HCT116 (cell line): Measurements from ENCODE around the gene BBLN. TPM values are rescaled to one million over a fixed set of nuclear protein-coding genes. Genes with fewer than 3 reads are reported as not detected.

Experiments
- ATAC-seq: fragments of 200-7000 bp; cut with Tn5 transposase; 2 replicates; pipeline ENCODE4 v1.9.1; 2020; ENCODE audit warnings: mild to moderate bottlenecking, moderate library complexity
- BruUV-seq: library from RNA; stranded (reverse); fragments of 400-500 nt; replicated peaks from 2 replicates; lab custom pipeline; 2021; lab: Mats Ljungman, UMichigan
- CTCF ChIA-PET: fragments of 300-600 bp; sonication (Branson Sonifier 250); formaldehyde crosslinking; loops from one replicate; lab custom pipeline; 2021; ENCODE audit warnings: antibody characterized with exemption; lab: Charles Lee
- POLR2A ChIA-PET: fragments of 300-600, 350-600 bp; sonication (Branson Sonifier 250); formaldehyde crosslinking; loops from one replicate; lab custom pipeline; 2021; ENCODE audit warnings: antibody characterized with exemption; lab: Charles Lee
- RAD21 ChIA-PET, 2 experiments: fragments of 300-600 bp; sonication (Branson Sonifier 250); formaldehyde crosslinking; loops; one replicate each; lab custom pipeline; 2023; ENCODE audit warnings: low total read pairs in 2 of 2; ENCODE audit not compliant: uncharacterized antibody in 2 of 2, unreplicated experiment in 2 of 2, low non-redundant PET in 1 of 2; lab: Charles Lee
- DNase-seq: peaks from one replicate; pipeline ENCODE4 v3.0.0-alpha.2; 2010; ENCODE audit warnings: low read depth, low spot score
- H2AFZ ChIP-seq: fragments of 200-600 bp; shearing (Covaris generic), sonication (generic); 2 replicates; pipeline ENCODE4 v1.6.1; 2017; ENCODE audit warnings: low read depth, mixed run types, mixed read lengths, antibody characterized with exemption, low read length; ENCODE audit not compliant: poor library complexity, severe bottlenecking
- H3K27ac ChIP-seq: 2 replicates; pipeline ENCODE4 v1.5.1; 2012; ENCODE audit warnings: low read depth, low read length
- H3K27me3 ChIP-seq: fragments of 200-600 bp; sonication (generic); 2 replicates; pipeline ENCODE4 v1.6.1; 2016; ENCODE audit warnings: mixed run types, low read length, mixed read lengths; ENCODE audit not compliant: insufficient read depth
- H3K36me3 ChIP-seq, 2 experiments: fragments of 200-500 bp in 1 of 2; fragments of 200-600 bp in 1 of 2; sonication (Bioruptor generic) in 1 of 2; sonication (generic) in 1 of 2; 2 replicates each; pipeline versions ENCODE4 v1.5.1 to v1.6.1; 2014 to 2016; ENCODE audit warnings: low read length in 2 of 2, inconsistent platforms in 1 of 2, mixed read lengths in 1 of 2, mixed run types in 1 of 2; ENCODE audit not compliant: insufficient read depth in 2 of 2, control insufficient read depth in 1 of 2
- H3K4me1 ChIP-seq, 2 experiments: fragments of 200-600 bp in 1 of 2; sonication (generic) in 1 of 2; 2 replicates each; pipeline versions ENCODE4 v1.5.1 to v1.6.1; 2012 to 2017; ENCODE audit warnings: low read length in 2 of 2, inconsistent platforms in 1 of 2, mild to moderate bottlenecking in 1 of 2, mixed read lengths in 1 of 2, mixed run types in 1 of 2, moderate library complexity in 1 of 2; ENCODE audit not compliant: insufficient read depth in 2 of 2, control insufficient read depth in 1 of 2
- H3K4me2 ChIP-seq: fragments of 200-600 bp; sonication (generic); 2 replicates; pipeline ENCODE4 v1.6.1; 2017; ENCODE audit warnings: mixed run types, low read length, mixed read lengths
- H3K4me3 ChIP-seq, 2 experiments: fragments of 200-600 bp in 1 of 2; sonication (generic) in 1 of 2; replicated peaks in 1 of 2; 2 replicates each; pipeline ENCODE4 v1.5.1; 2011 to 2016; ENCODE audit warnings: low read length in 2 of 2, control low read depth in 1 of 2, low read depth in 1 of 2, mild to moderate bottlenecking in 1 of 2, mixed read lengths in 1 of 2, mixed run types in 1 of 2
- H3K79me2 ChIP-seq: fragments of 200-600 bp; sonication (generic); 2 replicates; pipeline ENCODE4 v1.6.1; 2017; ENCODE audit warnings: mild to moderate bottlenecking, mixed run types, low read length, moderate library complexity, mixed read lengths; ENCODE audit not compliant: insufficient read depth
- H3K9ac ChIP-seq: fragments of 200-600 bp; sonication (generic); 2 replicates; pipeline ENCODE4 v1.6.1; 2016; ENCODE audit warnings: low read length, mixed read lengths
- H3K9me2 ChIP-seq: fragments of 200-600 bp; sonication (generic), shearing (Covaris generic); 2 replicates; pipeline ENCODE4 v1.6.1; 2017; ENCODE audit warnings: mixed run types, mild to moderate bottlenecking, moderate library complexity; ENCODE audit not compliant: insufficient read depth
- H3K9me3 ChIP-seq, 2 experiments: fragments of 200-500 bp in 1 of 2; fragments of 200-600 bp in 1 of 2; sonication (Bioruptor generic) in 1 of 2; sonication (generic) in 1 of 2; 2 replicates each; pipeline ENCODE4 v1.6.1; 2014 to 2017; ENCODE audit warnings: low read length in 2 of 2, mixed read lengths in 2 of 2, inconsistent platforms in 1 of 2, low read depth in 1 of 2, mild to moderate bottlenecking in 1 of 2, mixed run types in 1 of 2, moderate library complexity in 1 of 2; ENCODE audit not compliant: control insufficient read depth in 1 of 2, insufficient read depth in 1 of 2
- H4K20me1 ChIP-seq: fragments of 200-600 bp; sonication (generic), shearing (Covaris generic); 2 replicates; pipeline ENCODE4 v1.6.1; 2017; ENCODE audit warnings: mixed run types, mild to moderate bottlenecking, moderate library complexity; ENCODE audit not compliant: insufficient read depth
- CBX3 ChIP-seq: IDR thresholded peaks from 2 replicates; pipeline ENCODE4 v1.6.1; 2012; ENCODE audit warnings: low read depth
- EGR1 ChIP-seq: IDR thresholded peaks from 2 replicates; pipeline ENCODE4 v1.6.1; 2012; ENCODE audit warnings: low read depth
- ELF1 ChIP-seq: IDR thresholded peaks from 2 replicates; pipeline ENCODE4 v1.6.1; 2012; ENCODE audit warnings: low read depth, borderline replicate concordance
- EZH2 ChIP-seq: fragments of 200-600 bp; sonication (generic); IDR thresholded peaks from 2 replicates; pipeline ENCODE4 v1.6.1; 2017; ENCODE audit warnings: antibody characterized with exemption, mixed run types
- EZH2phosphoT487 ChIP-seq: fragments of 200-600 bp; IDR thresholded peaks from 2 replicates; pipeline ENCODE4 v1.6.1; 2018; ENCODE audit warnings: antibody characterized with exemption, borderline replicate concordance
- JUND ChIP-seq: IDR thresholded peaks from 2 replicates; pipeline ENCODE4 v1.6.1; 2012
- POLR2A ChIP-seq: IDR thresholded peaks from 2 replicates; pipeline ENCODE4 v1.7.0; 2011; ENCODE audit warnings: borderline replicate concordance; ENCODE audit not compliant: insufficient read depth, insufficient read length; ENCODE audit errors: extremely low read depth
- POLR2AphosphoS5 ChIP-seq: IDR thresholded peaks from 2 replicates; pipeline ENCODE4 v1.6.1; 2011; ENCODE audit warnings: mild to moderate bottlenecking, low read depth, low read length, moderate library complexity
- RAD21 ChIP-seq: IDR thresholded peaks from 2 replicates; pipeline ENCODE4 v1.6.1; 2012; ENCODE audit warnings: low read depth, mild to moderate bottlenecking
- SP1 ChIP-seq: IDR thresholded peaks from 2 replicates; pipeline ENCODE4 v1.6.1; 2012; ENCODE audit warnings: low read depth
- SRF ChIP-seq: IDR thresholded peaks from 2 replicates; pipeline ENCODE4 v1.6.1; 2012; ENCODE audit warnings: low read depth
- YY1 ChIP-seq: IDR thresholded peaks from 2 replicates; pipeline ENCODE4 v1.6.1; 2011; ENCODE audit warnings: low read length, low read depth, moderate library complexity, mild to moderate bottlenecking; ENCODE audit not compliant: insufficient replicate concordance; ENCODE audit errors: extremely low read depth
- ZFX ChIP-seq: fragments of 450-650 bp; IDR thresholded peaks from 2 replicates; pipeline ENCODE4 v1.6.1; 2017
- ZNF274 ChIP-seq: fragments of 200-500 bp; sonication (Bioruptor generic); IDR thresholded peaks from 2 replicates; pipeline ENCODE4 v1.6.1; 2014; ENCODE audit warnings: mild to moderate bottlenecking, low read depth, low read length, inconsistent platforms
- intact Hi-C: fragments of 100-400 bp; cut with micrococcal nuclease; formaldehyde crosslinking; loops from 2 replicates; pipeline ENCODE4 v1.10.0; 2022
- total RNA-seq: library from RNA; stranded (reverse); gene quantifications from one replicate; pipeline ENCODE4 v1.2.1, GENCODE V29; 2021; ENCODE audit not compliant: unreplicated experiment
- TF ChIP-seq, protein P1 (sequence below), 3 experiments: fragments of 200-600 bp in 1 of 3; sonication (generic) in 1 of 3; IDR thresholded peaks in 2 of 3; conservative IDR thresholded peaks in 1 of 3; 2 replicates each; pipeline ENCODE4 v1.5.1; 2012 to 2017; ENCODE audit warnings: low read depth in 2 of 3, low read length in 2 of 3, antibody characterized with exemption in 1 of 3, borderline replicate concordance in 1 of 3, control low read depth in 1 of 3, mild to moderate bottlenecking in 1 of 3, mixed read lengths in 1 of 3, mixed run types in 1 of 3, moderate library complexity in 1 of 3; ENCODE audit not compliant: insufficient read depth in 1 of 3
- TF ChIP-seq, protein P2 (sequence below): IDR thresholded peaks from 2 replicates; pipeline ENCODE4 v1.6.1; 2012; ENCODE audit warnings: low read depth
- TF ChIP-seq, protein P3 (sequence below): IDR thresholded peaks from 2 replicates; pipeline ENCODE4 v1.6.1; 2011; ENCODE audit warnings: mild to moderate bottlenecking, low read length, moderate library complexity; ENCODE audit not compliant: insufficient replicate concordance; ENCODE audit errors: extremely low read depth
- TF ChIP-seq, protein P4 (sequence below): IDR thresholded peaks from 2 replicates; pipeline ENCODE4 v1.6.1; 2012
- TF ChIP-seq, protein P5 (sequence below): IDR thresholded peaks from 2 replicates; pipeline ENCODE4 v1.6.1; 2012

The BBLN gene
- total RNA-seq, 1 experiment from 2014 or later = 119 TPM

DNA sequence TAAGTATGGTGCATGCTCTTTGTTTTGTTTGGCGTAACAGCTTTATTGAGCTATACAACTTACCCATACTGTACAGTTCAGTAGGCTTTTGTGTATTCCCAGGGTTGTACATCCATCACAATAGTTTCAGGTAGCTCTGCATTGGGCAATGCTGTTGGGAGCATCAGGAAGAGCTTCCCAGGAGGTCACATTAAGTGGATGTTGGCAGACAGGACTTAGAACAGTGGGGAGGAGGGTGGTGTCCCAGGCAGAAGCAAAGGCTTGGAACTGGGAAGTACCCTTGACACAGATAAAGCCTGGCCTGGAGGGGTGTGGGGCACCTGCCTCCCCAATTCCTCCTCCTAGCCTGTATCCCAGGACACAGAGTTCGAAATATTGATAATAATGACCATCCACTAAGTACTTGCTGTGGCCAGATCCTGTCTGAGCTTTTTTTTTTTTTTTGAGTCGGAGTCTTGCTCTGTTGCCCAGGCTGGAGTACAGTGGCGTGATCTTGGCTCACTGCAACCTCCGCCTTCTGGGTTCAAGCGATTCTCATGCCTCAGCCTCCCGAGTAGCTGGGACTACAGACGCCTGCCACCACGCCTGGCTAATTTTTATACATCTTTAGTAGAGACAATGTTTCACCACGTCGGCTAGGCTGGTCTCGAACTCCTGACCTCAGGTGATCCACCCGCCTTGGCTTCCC lies 1.3 kb downstream of the BBLN start:
- RAD21 ChIA-PET = no interaction called here
- no peak for DNase-seq
- peak overlapping the region; percentile 91 to 99 for H3K4me3 ChIP-seq
- H3K9ac ChIP-seq = peak overlapping the region; percentile 96
- no peak overlapping the region for H3K27ac ChIP-seq
- peaks cover 3 to 7% of the 10 kb centered on the region in 2 experiments; a peak in 3 of 4 replicates for H3K36me3 ChIP-seq
- no peaks in the 10 kb centered on the region for H3K9me2 ChIP-seq
- H3K79me2 ChIP-seq = peaks cover 13% of the 10 kb centered on the region
- no peaks in the 10 kb centered on the region for H3K9me3 ChIP-seq
- POLR2A ChIA-PET = interaction anchor here (0.7 kb wide), 2 partner anchors 10 to 904 kb away, joined by 3 read pairs; no protein-coding TSS in a partner anchor
- CTCF ChIA-PET = no interaction called here
- ATAC-seq = no peak
- TF ChIP-seq SP1 (no peak), POLR2A (no peak), SRF (no peak), YY1 (no peak), EZH2phosphoT487 (no peak), ZFX (no peak), JUND (no peak), RAD21 (no peak), EZH2 (no peak), CBX3 (no peak), EGR1 (no peak), POLR2AphosphoS5 (no peak), ELF1 (no peak), ZNF274 (no peak)
- TF ChIP-seq, protein P1, sequence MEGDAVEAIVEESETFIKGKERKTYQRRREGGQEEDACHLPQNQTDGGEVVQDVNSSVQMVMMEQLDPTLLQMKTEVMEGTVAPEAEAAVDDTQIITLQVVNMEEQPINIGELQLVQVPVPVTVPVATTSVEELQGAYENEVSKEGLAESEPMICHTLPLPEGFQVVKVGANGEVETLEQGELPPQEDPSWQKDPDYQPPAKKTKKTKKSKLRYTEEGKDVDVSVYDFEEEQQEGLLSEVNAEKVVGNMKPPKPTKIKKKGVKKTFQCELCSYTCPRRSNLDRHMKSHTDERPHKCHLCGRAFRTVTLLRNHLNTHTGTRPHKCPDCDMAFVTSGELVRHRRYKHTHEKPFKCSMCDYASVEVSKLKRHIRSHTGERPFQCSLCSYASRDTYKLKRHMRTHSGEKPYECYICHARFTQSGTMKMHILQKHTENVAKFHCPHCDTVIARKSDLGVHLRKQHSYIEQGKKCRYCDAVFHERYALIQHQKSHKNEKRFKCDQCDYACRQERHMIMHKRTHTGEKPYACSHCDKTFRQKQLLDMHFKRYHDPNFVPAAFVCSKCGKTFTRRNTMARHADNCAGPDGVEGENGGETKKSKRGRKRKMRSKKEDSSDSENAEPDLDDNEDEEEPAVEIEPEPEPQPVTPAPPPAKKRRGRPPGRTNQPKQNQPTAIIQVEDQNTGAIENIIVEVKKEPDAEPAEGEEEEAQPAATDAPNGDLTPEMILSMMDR (IDR thresholded peaks at IDR 0.05 in 2 of 3, conservative IDR thresholded peaks at IDR 0.05 in 1 of 3; ENCODE audit: borderline replicate concordance in 1 of 3, insufficient read depth in 1 of 3, low read depth in 2 of 3, low read length in 2 of 3) = no peak
- TF ChIP-seq, protein P2, sequence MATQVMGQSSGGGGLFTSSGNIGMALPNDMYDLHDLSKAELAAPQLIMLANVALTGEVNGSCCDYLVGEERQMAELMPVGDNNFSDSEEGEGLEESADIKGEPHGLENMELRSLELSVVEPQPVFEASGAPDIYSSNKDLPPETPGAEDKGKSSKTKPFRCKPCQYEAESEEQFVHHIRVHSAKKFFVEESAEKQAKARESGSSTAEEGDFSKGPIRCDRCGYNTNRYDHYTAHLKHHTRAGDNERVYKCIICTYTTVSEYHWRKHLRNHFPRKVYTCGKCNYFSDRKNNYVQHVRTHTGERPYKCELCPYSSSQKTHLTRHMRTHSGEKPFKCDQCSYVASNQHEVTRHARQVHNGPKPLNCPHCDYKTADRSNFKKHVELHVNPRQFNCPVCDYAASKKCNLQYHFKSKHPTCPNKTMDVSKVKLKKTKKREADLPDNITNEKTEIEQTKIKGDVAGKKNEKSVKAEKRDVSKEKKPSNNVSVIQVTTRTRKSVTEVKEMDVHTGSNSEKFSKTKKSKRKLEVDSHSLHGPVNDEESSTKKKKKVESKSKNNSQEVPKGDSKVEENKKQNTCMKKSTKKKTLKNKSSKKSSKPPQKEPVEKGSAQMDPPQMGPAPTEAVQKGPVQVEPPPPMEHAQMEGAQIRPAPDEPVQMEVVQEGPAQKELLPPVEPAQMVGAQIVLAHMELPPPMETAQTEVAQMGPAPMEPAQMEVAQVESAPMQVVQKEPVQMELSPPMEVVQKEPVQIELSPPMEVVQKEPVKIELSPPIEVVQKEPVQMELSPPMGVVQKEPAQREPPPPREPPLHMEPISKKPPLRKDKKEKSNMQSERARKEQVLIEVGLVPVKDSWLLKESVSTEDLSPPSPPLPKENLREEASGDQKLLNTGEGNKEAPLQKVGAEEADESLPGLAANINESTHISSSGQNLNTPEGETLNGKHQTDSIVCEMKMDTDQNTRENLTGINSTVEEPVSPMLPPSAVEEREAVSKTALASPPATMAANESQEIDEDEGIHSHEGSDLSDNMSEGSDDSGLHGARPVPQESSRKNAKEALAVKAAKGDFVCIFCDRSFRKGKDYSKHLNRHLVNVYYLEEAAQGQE = no peak
- TF ChIP-seq, protein P3, sequence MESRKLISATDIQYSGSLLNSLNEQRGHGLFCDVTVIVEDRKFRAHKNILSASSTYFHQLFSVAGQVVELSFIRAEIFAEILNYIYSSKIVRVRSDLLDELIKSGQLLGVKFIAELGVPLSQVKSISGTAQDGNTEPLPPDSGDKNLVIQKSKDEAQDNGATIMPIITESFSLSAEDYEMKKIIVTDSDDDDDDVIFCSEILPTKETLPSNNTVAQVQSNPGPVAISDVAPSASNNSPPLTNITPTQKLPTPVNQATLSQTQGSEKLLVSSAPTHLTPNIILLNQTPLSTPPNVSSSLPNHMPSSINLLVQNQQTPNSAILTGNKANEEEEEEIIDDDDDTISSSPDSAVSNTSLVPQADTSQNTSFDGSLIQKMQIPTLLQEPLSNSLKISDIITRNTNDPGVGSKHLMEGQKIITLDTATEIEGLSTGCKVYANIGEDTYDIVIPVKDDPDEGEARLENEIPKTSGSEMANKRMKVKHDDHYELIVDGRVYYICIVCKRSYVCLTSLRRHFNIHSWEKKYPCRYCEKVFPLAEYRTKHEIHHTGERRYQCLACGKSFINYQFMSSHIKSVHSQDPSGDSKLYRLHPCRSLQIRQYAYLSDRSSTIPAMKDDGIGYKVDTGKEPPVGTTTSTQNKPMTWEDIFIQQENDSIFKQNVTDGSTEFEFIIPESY = no peak
- TF ChIP-seq, protein P4, sequence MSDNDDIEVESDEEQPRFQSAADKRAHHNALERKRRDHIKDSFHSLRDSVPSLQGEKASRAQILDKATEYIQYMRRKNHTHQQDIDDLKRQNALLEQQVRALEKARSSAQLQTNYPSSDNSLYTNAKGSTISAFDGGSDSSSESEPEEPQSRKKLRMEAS = no peak
- TF ChIP-seq, protein P5, sequence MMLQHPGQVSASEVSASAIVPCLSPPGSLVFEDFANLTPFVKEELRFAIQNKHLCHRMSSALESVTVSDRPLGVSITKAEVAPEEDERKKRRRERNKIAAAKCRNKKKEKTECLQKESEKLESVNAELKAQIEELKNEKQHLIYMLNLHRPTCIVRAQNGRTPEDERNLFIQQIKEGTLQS = no peak
- H2AFZ ChIP-seq = no peak overlapping the region
- no TSS peak for BruUV-seq
- intact Hi-C loops = no loop called here
- peak overlapping the region; percentile 96 for H3K4me2 ChIP-seq
- no peaks in the 10 kb centered on the region for H3K27me3 ChIP-seq
- H3K4me1 ChIP-seq = peaks cover 0 to 17% of the 10 kb centered on the region in 2 experiments; a peak in 2 of 4 replicates
- no peaks in the 10 kb centered on the region for H4K20me1 ChIP-seq
